ENCODE data around the gene SRPK3. TPM values are rescaled to one million over a fixed set of nuclear protein-coding genes. Genes with fewer than 3 reads are reported as not detected.

Gene SRPK3
- total and polyA plus RNA-seq, 5 donors from 2014 or later = not detected

GRCh38 chrX:153765138-153766079 is 15.4 kb upstream of the SRPK3 start:
- Histone ChIP-seq H3K27ac (ENCODE audit: insufficient read depth, low read length, poor library complexity, severe bottlenecking) (no peak overlapping the region), H3K9me3 (ENCODE audit: control insufficient read depth in 2 of 2, low read length in 2 of 2) (no peaks in the 10 kb centered on the region), H3K4me3 (ENCODE audit: low read depth, low read length) (no peak overlapping the region), H3K4me1 (ENCODE audit: control insufficient read depth, insufficient read depth, low read length, poor library complexity, severe bottlenecking) (no peaks in the 10 kb centered on the region), H3K27me3 (ENCODE audit: control insufficient read depth, insufficient read depth, low read length) (no peaks in the 10 kb centered on the region), H3K36me3 (ENCODE audit: control insufficient read depth, insufficient read depth, low read length) (no peaks in the 10 kb centered on the region)
- no peaks in the 10 kb centered on the region for H3K9me3 Mint-ChIP-seq
- H3K36me3 Mint-ChIP-seq = no peaks in the 10 kb centered on the region
- no peak overlapping the region for H3K27ac Mint-ChIP-seq
- ATAC-seq (ENCODE audit: low read depth in 2 of 2) (no peak), DNase-seq (no peak)
- H3K27me3 Mint-ChIP-seq = no peaks in the 10 kb centered on the region
- H3K4me3 Mint-ChIP-seq = no peak overlapping the region
- peaks cover 0 to 4% (median 0%) of the 10 kb centered on the region in 4 donors for H3K4me1 Mint-ChIP-seq

- H3K4me1 Mint-ChIP-seq = peaks cover 0 to 4% (median 0%) of the 10 kb centered on the region in 4 donors
- Histone ChIP-seq H3K36me3 (ENCODE audit: control insufficient read depth, insufficient read depth, low read length) (no peaks in the 10 kb centered on the region), H3K4me1 (ENCODE audit: control insufficient read depth, insufficient read depth, low read length, poor library complexity, severe bottlenecking) (no peaks in the 10 kb centered on the region), H3K4me3 (ENCODE audit: low read depth, low read length) (no peak overlapping the region), H3K27ac (ENCODE audit: insufficient read depth, low read length, poor library complexity, severe bottlenecking) (no peak overlapping the region), H3K27me3 (ENCODE audit: control insufficient read depth, insufficient read depth, low read length) (no peaks in the 10 kb centered on the region), H3K9me3 (ENCODE audit: control insufficient read depth in 2 of 2, low read length in 2 of 2) (no peaks in the 10 kb centered on the region)
- H3K36me3 Mint-ChIP-seq = no peaks in the 10 kb centered on the region
- H3K27ac Mint-ChIP-seq = no peak overlapping the region
- peak overlapping the region in 1 of 4 donors; percentile 15 for H3K4me3 Mint-ChIP-seq
- H3K9me3 Mint-ChIP-seq = no peaks in the 10 kb centered on the region
- ATAC-seq (ENCODE audit: low read depth in 2 of 2) (no peak), DNase-seq (no peak)
- H3K27me3 Mint-ChIP-seq = no peaks in the 10 kb centered on the region
Observed at GRCh38 chrX:153766098-153766817, 14.6 kb upstream of the SRPK3 start.

GRCh38 chrX:153766871-153767673 is 13.8 kb upstream of the SRPK3 start:
- Histone ChIP-seq H3K36me3 (ENCODE audit: control insufficient read depth, insufficient read depth, low read length) (no peaks in the 10 kb centered on the region), H3K27ac (ENCODE audit: insufficient read depth, low read length, poor library complexity, severe bottlenecking) (no peak overlapping the region), H3K4me1 (ENCODE audit: control insufficient read depth, insufficient read depth, low read length, poor library complexity, severe bottlenecking) (no peaks in the 10 kb centered on the region), H3K27me3 (ENCODE audit: control insufficient read depth, insufficient read depth, low read length) (no peaks in the 10 kb centered on the region), H3K4me3 (ENCODE audit: low read depth, low read length) (no peak overlapping the region), H3K9me3 (ENCODE audit: control insufficient read depth in 2 of 2, low read length in 2 of 2) (no peaks in the 10 kb centered on the region)
- Mint-ChIP-seq H3K36me3 (no peaks in the 10 kb centered on the region), H3K9me3 (no peaks in the 10 kb centered on the region), H3K27me3 (no peaks in the 10 kb centered on the region), H3K4me3 (no peak overlapping the region), H3K4me1 (peaks cover 0 to 4% (median 0%) of the 10 kb centered on the region in 4 donors), H3K27ac (no peak overlapping the region)
- DNase-seq (no peak), ATAC-seq (ENCODE audit: low read depth in 2 of 2) (no peak)

DNA sequence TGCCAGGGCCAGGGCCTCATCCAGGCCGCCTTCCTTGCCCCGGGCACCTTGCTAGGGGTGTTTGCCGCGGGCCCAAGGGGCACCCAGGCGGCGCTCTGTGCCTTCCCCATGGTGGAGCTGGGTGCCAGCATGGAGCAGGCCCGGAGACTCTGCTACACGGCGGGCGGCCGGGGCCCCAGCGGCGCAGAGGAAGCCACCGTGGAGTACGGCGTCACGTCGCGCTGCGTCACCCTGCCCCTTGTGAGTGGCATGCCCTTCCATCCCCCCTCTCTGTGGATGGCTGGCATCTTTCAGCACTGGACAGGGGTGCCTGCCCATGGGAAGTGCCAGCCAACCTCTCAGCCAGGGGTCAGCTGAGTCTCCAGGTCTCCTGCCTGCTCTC is 13.2 kb upstream of the SRPK3 start:
- Mint-ChIP-seq H3K36me3 (no peaks in the 10 kb centered on the region), H3K9me3 (no peaks in the 10 kb centered on the region), H3K27ac (no peak overlapping the region), H3K27me3 (no peaks in the 10 kb centered on the region), H3K4me3 (no peak overlapping the region), H3K4me1 (peaks cover 0 to 4% (median 0%) of the 10 kb centered on the region in 4 donors)
- Histone ChIP-seq H3K27me3 (ENCODE audit: control insufficient read depth, insufficient read depth, low read length) (no peaks in the 10 kb centered on the region), H3K4me1 (ENCODE audit: control insufficient read depth, insufficient read depth, low read length, poor library complexity, severe bottlenecking) (no peaks in the 10 kb centered on the region), H3K36me3 (ENCODE audit: control insufficient read depth, insufficient read depth, low read length) (no peaks in the 10 kb centered on the region), H3K9me3 (ENCODE audit: control insufficient read depth in 2 of 2, low read length in 2 of 2) (no peaks in the 10 kb centered on the region), H3K4me3 (ENCODE audit: low read depth, low read length) (no peak overlapping the region), H3K27ac (ENCODE audit: insufficient read depth, low read length, poor library complexity, severe bottlenecking) (no peak overlapping the region)
- DNase-seq (no peak), ATAC-seq (ENCODE audit: low read depth in 2 of 2) (no peak)

DNA sequence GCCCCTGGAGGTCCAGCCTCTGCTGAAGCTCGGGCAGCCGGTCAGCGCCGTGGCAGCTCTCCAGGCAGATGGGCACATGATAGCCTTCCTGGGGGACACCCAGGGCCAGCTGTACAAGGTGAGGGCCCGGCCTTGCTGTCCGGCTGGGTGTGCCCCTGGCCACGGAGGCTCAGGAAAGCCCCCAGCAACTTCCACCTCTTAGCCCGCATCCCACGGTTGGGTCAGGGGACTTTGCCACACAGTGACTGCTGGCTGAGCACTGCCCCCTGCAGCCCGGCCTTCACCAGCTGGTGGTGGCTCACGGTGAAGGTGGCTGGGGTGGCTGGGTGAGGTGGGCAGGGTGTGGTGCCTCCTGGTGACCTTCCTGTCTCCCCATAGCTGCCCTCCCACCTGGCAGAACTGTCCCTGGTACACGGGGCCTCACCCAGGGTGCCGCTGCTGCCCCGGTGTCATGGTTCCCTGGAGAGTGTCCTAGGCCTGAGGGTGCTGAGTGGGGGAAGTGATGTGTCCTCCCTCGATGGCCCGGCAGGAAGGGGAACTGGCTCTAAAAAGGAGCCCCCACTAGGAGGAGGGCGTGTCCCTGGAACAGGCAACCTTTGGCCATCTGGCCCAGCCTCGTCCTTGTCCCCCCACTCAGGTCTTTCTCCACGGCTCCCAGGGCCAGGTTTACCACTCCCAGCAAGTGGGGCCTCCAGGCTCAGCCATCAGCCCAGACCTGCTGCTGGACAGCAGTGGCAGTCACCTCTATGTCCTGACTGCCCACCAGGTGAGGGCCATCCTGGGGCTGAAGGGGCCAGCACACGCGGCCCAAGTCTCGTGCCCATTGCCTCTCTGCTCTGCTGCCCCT is 12.3 kb upstream of the SRPK3 start:
- DNase-seq (no peak), ATAC-seq (ENCODE audit: low read depth in 2 of 2) (no peak)
- no peaks in the 10 kb centered on the region for H3K27me3 Mint-ChIP-seq
- Histone ChIP-seq H3K9me3 (ENCODE audit: control insufficient read depth in 2 of 2, low read length in 2 of 2) (no peaks in the 10 kb centered on the region), H3K36me3 (ENCODE audit: control insufficient read depth, insufficient read depth, low read length) (no peaks in the 10 kb centered on the region), H3K4me1 (ENCODE audit: control insufficient read depth, insufficient read depth, low read length, poor library complexity, severe bottlenecking) (no peaks in the 10 kb centered on the region), H3K4me3 (ENCODE audit: low read depth, low read length) (no peak overlapping the region), H3K27ac (ENCODE audit: insufficient read depth, low read length, poor library complexity, severe bottlenecking) (no peak overlapping the region), H3K27me3 (ENCODE audit: control insufficient read depth, insufficient read depth, low read length) (no peaks in the 10 kb centered on the region)
- H3K4me3 Mint-ChIP-seq = no peak overlapping the region
- H3K4me1 Mint-ChIP-seq = peaks cover 0 to 4% (median 0%) of the 10 kb centered on the region in 4 donors
- no peak overlapping the region for H3K27ac Mint-ChIP-seq
- no peaks in the 10 kb centered on the region for H3K9me3 Mint-ChIP-seq
- no peaks in the 10 kb centered on the region for H3K36me3 Mint-ChIP-seq

- Mint-ChIP-seq H3K9me3 (no peaks in the 10 kb centered on the region), H3K4me1 (no peaks in the 10 kb centered on the region), H3K4me3 (no peak overlapping the region), H3K27me3 (no peaks in the 10 kb centered on the region), H3K36me3 (no peaks in the 10 kb centered on the region), H3K27ac (peak overlapping the region in 1 of 3 donors; percentile 80)
- ATAC-seq (ENCODE audit: low read depth in 2 of 2) = no peak
- H3K4me1 ChIP-seq (ENCODE audit: control insufficient read depth, insufficient read depth, low read length, poor library complexity, severe bottlenecking) = no peaks in the 10 kb centered on the region
- H3K27ac ChIP-seq (ENCODE audit: insufficient read depth, low read length, poor library complexity, severe bottlenecking) = no peak overlapping the region
- no peak for DNase-seq
- no peak overlapping the region for H3K4me3 ChIP-seq (ENCODE audit: low read depth, low read length)
- H3K27me3 ChIP-seq (ENCODE audit: control insufficient read depth, insufficient read depth, low read length) = no peaks in the 10 kb centered on the region
- H3K36me3 ChIP-seq (ENCODE audit: control insufficient read depth, insufficient read depth, low read length) = no peaks in the 10 kb centered on the region
- no peaks in the 10 kb centered on the region for H3K9me3 ChIP-seq (ENCODE audit: control insufficient read depth in 2 of 2, low read length in 2 of 2)
Observed at GRCh38 chrX:153769158-153769864, 11.5 kb upstream of the SRPK3 start.
